Measurements from ENCODE around the gene DLG4. TPM values are rescaled to one million over a fixed set of nuclear protein-coding genes. Genes with fewer than 3 reads are reported as not detected.
A peak's percentile ranks its signal among the peaks of the same experiment; 100 is the strongest.

DLG4 gene
- total RNA-seq, 1 donor from 2014 or later, result 6.1 TPM

GRCh38 chr17:7235693-7236665 lies 16.3 kb upstream of the DLG4 start:
- no peak overlapping the region for H3K4me3 ChIP-seq (ENCODE audit: low read depth, low read length)
- TF ChIP-seq, protein P1, sequence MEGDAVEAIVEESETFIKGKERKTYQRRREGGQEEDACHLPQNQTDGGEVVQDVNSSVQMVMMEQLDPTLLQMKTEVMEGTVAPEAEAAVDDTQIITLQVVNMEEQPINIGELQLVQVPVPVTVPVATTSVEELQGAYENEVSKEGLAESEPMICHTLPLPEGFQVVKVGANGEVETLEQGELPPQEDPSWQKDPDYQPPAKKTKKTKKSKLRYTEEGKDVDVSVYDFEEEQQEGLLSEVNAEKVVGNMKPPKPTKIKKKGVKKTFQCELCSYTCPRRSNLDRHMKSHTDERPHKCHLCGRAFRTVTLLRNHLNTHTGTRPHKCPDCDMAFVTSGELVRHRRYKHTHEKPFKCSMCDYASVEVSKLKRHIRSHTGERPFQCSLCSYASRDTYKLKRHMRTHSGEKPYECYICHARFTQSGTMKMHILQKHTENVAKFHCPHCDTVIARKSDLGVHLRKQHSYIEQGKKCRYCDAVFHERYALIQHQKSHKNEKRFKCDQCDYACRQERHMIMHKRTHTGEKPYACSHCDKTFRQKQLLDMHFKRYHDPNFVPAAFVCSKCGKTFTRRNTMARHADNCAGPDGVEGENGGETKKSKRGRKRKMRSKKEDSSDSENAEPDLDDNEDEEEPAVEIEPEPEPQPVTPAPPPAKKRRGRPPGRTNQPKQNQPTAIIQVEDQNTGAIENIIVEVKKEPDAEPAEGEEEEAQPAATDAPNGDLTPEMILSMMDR (IDR thresholded peaks at IDR 0.05; ENCODE audit: insufficient read depth, low read length, poor library complexity, severe bottlenecking), result no peak
- H3K36me3 ChIP-seq (ENCODE audit: control insufficient read depth, insufficient read depth, low read length), result peaks cover 5% of the 10 kb centered on the region
- no peak for DNase-seq (ENCODE audit: low read depth)
- H3K27me3 ChIP-seq (ENCODE audit: control insufficient read depth, insufficient read depth, low read length), result no peaks in the 10 kb centered on the region

GRCh38 chr17:7234083-7234951 lies 14.7 kb upstream of the DLG4 start, which contains the start of gene DVL2:
DVL2 (minus strand) TSS chr17:7234517; CDS start chr17:7234262, 255 bp downstream.
- Histone ChIP-seq H3K4me3 (ENCODE audit: low read depth, low read length) (peak within 1 kb of the TSS; percentile 79), H3K27me3 (ENCODE audit: control insufficient read depth, insufficient read depth, low read length) (no peaks in the 10 kb centered on the region), H3K36me3 (ENCODE audit: control insufficient read depth, insufficient read depth, low read length) (peaks cover 6% of the 10 kb centered on the region)
- TF ChIP-seq, protein P1 (IDR thresholded peaks at IDR 0.05; ENCODE audit: insufficient read depth, low read length, poor library complexity, severe bottlenecking), result no peak
- DNase-seq (ENCODE audit: low read depth), result no peak

DNA sequence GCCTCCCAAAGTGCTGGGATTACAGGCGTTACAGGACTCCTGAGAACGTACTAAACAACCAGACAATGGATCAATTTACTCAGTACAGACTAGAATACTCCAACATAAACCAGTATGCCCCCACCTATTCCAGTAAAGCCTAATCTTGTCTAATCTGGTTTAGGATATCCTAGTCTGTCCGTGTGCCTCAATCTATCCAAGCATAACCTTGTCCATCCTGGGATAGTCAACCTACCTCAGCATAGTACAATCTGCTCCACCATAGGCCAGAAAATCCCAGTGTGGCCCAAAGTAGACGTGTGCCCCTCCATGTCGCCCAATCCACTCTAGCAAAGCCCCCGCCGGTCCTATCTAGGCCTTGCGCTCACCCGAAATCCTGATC lies 14.1 kb upstream of the DLG4 start:
- DNase-seq (ENCODE audit: low read depth), result no peak
- TF ChIP-seq, protein P1 (IDR thresholded peaks at IDR 0.05; ENCODE audit: insufficient read depth, low read length, poor library complexity, severe bottlenecking), result no peak

DNA sequence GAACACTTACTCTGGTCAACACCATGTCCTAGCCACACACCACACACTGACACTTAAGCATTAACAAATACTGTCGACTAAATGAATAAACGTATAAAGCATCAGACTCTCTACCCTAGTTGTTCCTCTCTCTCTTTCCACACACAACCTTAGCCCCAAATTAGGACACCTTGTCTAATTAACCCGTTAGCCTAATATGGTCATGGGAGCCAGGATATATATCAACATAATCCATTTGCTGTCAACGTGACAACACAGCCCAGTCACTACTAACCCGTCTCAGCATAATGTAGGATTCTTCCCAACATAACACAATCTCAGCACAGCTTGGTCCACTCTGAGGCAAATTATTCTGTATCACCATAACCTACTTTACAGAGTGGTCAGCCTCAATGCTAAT lies 12.5 kb upstream of the DLG4 start:
- H3K27me3 ChIP-seq (ENCODE audit: control insufficient read depth, insufficient read depth, low read length), result no peaks in the 10 kb centered on the region
- H3K4me3 ChIP-seq (ENCODE audit: low read depth, low read length), result no peak overlapping the region
- H3K36me3 ChIP-seq (ENCODE audit: control insufficient read depth, insufficient read depth, low read length), result peaks cover 7% of the 10 kb centered on the region
- TF ChIP-seq, protein P1 (IDR thresholded peaks at IDR 0.05; ENCODE audit: insufficient read depth, low read length, poor library complexity, severe bottlenecking), result no peak
- DNase-seq (ENCODE audit: low read depth), result no peak

More for the DNA sequence above, 14.1 kb upstream of the DLG4 start:
- H3K27me3 ChIP-seq (ENCODE audit: control insufficient read depth, insufficient read depth, low read length), result no peaks in the 10 kb centered on the region
- peak overlapping the region; percentile 79 for H3K4me3 ChIP-seq (ENCODE audit: low read depth, low read length)
- H3K36me3 ChIP-seq (ENCODE audit: control insufficient read depth, insufficient read depth, low read length), result peaks cover 7% of the 10 kb centered on the region

DNA sequence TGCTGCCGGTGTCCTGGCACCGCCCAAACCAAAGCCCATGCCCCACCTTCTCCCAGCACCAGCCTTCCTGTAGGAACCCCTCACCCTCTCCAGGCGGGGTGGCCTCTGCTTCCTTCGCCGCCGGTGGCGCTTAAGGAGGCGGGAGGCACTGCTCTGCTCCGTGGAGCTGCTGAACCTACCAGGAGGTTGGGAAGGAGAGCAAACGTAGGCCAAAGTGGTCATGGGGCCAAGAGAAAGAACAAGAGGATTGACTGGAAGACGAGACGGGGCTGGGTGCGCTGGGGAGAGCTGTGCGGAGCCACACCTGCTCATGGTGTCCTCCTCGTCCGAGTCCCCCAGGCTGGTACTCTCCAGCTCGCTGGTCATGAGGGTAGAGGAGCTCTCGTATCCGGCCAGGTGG lies 9.9 kb upstream of the DLG4 start:
- TF ChIP-seq, protein P1 (IDR thresholded peaks at IDR 0.05; ENCODE audit: insufficient read depth, low read length, poor library complexity, severe bottlenecking), result no peak
- peaks cover 4% of the 10 kb centered on the region for H3K36me3 ChIP-seq (ENCODE audit: control insufficient read depth, insufficient read depth, low read length)
- H3K27me3 ChIP-seq (ENCODE audit: control insufficient read depth, insufficient read depth, low read length), result no peaks in the 10 kb centered on the region
- no peak for DNase-seq (ENCODE audit: low read depth)
- no peak overlapping the region for H3K4me3 ChIP-seq (ENCODE audit: low read depth, low read length)
